B cell (primary cell): ENCODE measurements around the gene MAP3K9. TPM values are rescaled to one million over a fixed set of nuclear protein-coding genes. Genes with fewer than 3 reads are reported as not detected.

Experiments
- ATAC-seq: fragments of 200-7000 bp; cut with Tn5 transposase; one replicate; pipeline ENCODE4 v1.10.0; 2021; ENCODE audit warnings: low read depth, mild to moderate bottlenecking, moderate number of reproducible peaks, moderate library complexity
- CTCF ChIA-PET: fragments of 350-600 bp; sonication (Branson Sonifier 250); formaldehyde crosslinking; loops from one replicate; lab custom pipeline; 2021; ENCODE audit warnings: antibody characterized with exemption, inconsistent platforms; lab: Charles Lee
- POLR2A ChIA-PET: fragments of 350-600 bp; sonication (Branson Sonifier 250); formaldehyde crosslinking; loops from one replicate; lab custom pipeline; 2021; ENCODE audit warnings: antibody characterized with exemption; lab: Charles Lee
- DNase-seq: peaks from one replicate; pipeline ENCODE4 v3.0.0; 2013
- H2AFZ ChIP-seq: 2 replicates; pipeline ENCODE4 v1.6.1; 2012; ENCODE audit warnings: mild to moderate bottlenecking, low read depth, low read length; ENCODE audit not compliant: insufficient read depth, poor library complexity, severe bottlenecking
- H3K27ac ChIP-seq, 2 donors: 1 replicate in 1 of 2; 2 replicates in 1 of 2; pipeline ENCODE4 v1.5.1; 2012 to 2013; ENCODE audit warnings: low read length in 2 of 2, mild to moderate bottlenecking in 2 of 2, moderate library complexity in 1 of 2
- H3K27me3 ChIP-seq, 4 experiments: fragments of 200-600 bp in 1 of 4; sonication (generic) in 1 of 4; replicated peaks in 1 of 4; 1 replicate in 2 of 4; 2 replicates in 2 of 4; pipeline versions ENCODE4 v1.6.1 to v1.7.0; 2013 to 2016; ENCODE audit warnings: low read length in 3 of 4, mild to moderate bottlenecking in 2 of 4, mixed read lengths in 1 of 4, moderate library complexity in 1 of 4; ENCODE audit not compliant: insufficient read depth in 4 of 4, control insufficient read depth in 3 of 4; ENCODE audit errors: control extremely low read depth in 1 of 4
- H3K36me3 ChIP-seq, 2 experiments: replicated peaks in 1 of 2; 1 replicate in 1 of 2; 2 replicates in 1 of 2; pipeline versions ENCODE4 v1.6.1 to v1.7.1; 2013; ENCODE audit warnings: low read length in 1 of 2; ENCODE audit not compliant: insufficient read depth in 2 of 2, control insufficient read depth in 1 of 2; ENCODE audit errors: control extremely low read depth in 1 of 2, extremely low read depth in 1 of 2
- H3K4me1 ChIP-seq, 2 donors: fragments of 200-600 bp in 1 of 2; sonication (generic) in 1 of 2; 1 replicate in 1 of 2; 2 replicates in 1 of 2; pipeline versions ENCODE4 v1.5.1 to v1.6.1; 2013 to 2017; ENCODE audit warnings: low read length in 2 of 2; ENCODE audit not compliant: control insufficient read depth in 2 of 2, insufficient read depth in 2 of 2
- H3K4me2 ChIP-seq: replicated peaks from 2 replicates; pipeline ENCODE3; 2012; ENCODE audit warnings: mild to moderate bottlenecking, low read depth, low read length; ENCODE audit not compliant: poor library complexity, severe bottlenecking
- H3K4me3 ChIP-seq, 5 experiments: fragments of 200-600 bp in 1 of 5; sonication (generic) in 1 of 5; 1 replicate in 3 of 5; 2 replicates in 2 of 5; pipeline versions ENCODE4 v1.5.1 to v1.7.0; 2011 to 2016; ENCODE audit warnings: low read length in 4 of 5, mild to moderate bottlenecking in 4 of 5, low read depth in 2 of 5, control low read depth in 1 of 5, moderate library complexity in 1 of 5; ENCODE audit not compliant: insufficient read depth in 1 of 5; ENCODE audit errors: control extremely low read depth in 1 of 5, extremely low read depth in 1 of 5
- H3K79me2 ChIP-seq: fragments of 200-600 bp; sonication (generic); one replicate; pipeline ENCODE4 v1.6.0; 2016; ENCODE audit warnings: low read length; ENCODE audit not compliant: control insufficient read depth, insufficient read depth
- H3K9ac ChIP-seq: fragments of 200-600 bp; sonication (generic); 2 replicates; pipeline ENCODE4 v1.6.1; 2017; ENCODE audit warnings: mild to moderate bottlenecking, low read length, moderate library complexity
- H3K9me3 ChIP-seq, 3 donors: one replicate each; pipeline versions ENCODE4 v1.6.1 to v1.7.1; 2013; ENCODE audit warnings: low read length in 2 of 3; ENCODE audit not compliant: control insufficient read depth in 2 of 3, insufficient read depth in 1 of 3; ENCODE audit errors: control extremely low read depth in 1 of 3
- H4K20me1 ChIP-seq: 2 replicates; pipeline ENCODE4 v1.6.0; 2012; ENCODE audit warnings: mild to moderate bottlenecking, low read length; ENCODE audit not compliant: insufficient read depth, control insufficient read depth, poor library complexity, severe bottlenecking
- H3K27ac Mint-ChIP-seq: one replicate; pipeline ENCODE4 v1.8.0; 2021; ENCODE audit warnings: mixed read lengths
- H3K27me3 Mint-ChIP-seq: one replicate; pipeline ENCODE4 v1.8.0; 2021; ENCODE audit warnings: mixed read lengths
- H3K4me1 Mint-ChIP-seq: one replicate; pipeline ENCODE4 v1.8.0; 2021; ENCODE audit warnings: mixed read lengths
- H3K4me3 Mint-ChIP-seq: one replicate; pipeline ENCODE4 v1.8.0; 2021; ENCODE audit warnings: mixed read lengths
- H3K9me3 Mint-ChIP-seq: one replicate; pipeline ENCODE4 v1.8.0; 2022; ENCODE audit warnings: mixed read lengths; ENCODE audit not compliant: insufficient read depth
- CTCF ChIP-seq: fragments of 200-600 bp; IDR thresholded peaks from one replicate; pipeline ENCODE4 v1.8.0; 2022; ENCODE audit warnings: antibody characterized with exemption, mild to moderate bottlenecking
- EZH2 ChIP-seq: IDR thresholded peaks from 2 replicates; pipeline ENCODE4 v1.6.1; 2012; ENCODE audit warnings: borderline replicate concordance, low read depth, mild to moderate bottlenecking, moderate library complexity, low read length; ENCODE audit not compliant: insufficient read depth, poor library complexity, severe bottlenecking
- WGBS: methylation state at CpG from one replicate; pipeline ENCODE4 v1.1.5; 2013; ENCODE audit warnings: missing lambda C conversion rate; ENCODE audit not compliant: insufficient coverage; 5-methylcytosine and 5-hydroxymethylcytosine counted together
- intact Hi-C: fragments of 100-400 bp; cut with micrococcal nuclease; formaldehyde crosslinking; loops from one replicate; pipeline ENCODE4 v1.10.0; 2022
- polyA plus RNA-seq: library from polyadenylated mRNA; depleted of rRNA; stranded (reverse); fragments of >200 nt; gene quantifications from 2 replicates; pipeline ENCODE4 v1.2.3, GENCODE V29; 2012
- total RNA-seq, 2 donors: library from RNA; stranded (reverse); fragments of 120-200 nt in 1 of 2; gene quantifications; 1 replicate in 1 of 2; 2 replicates in 1 of 2; pipeline versions ENCODE4 v1.2.3 to v1.2.4, GENCODE V29; 2013 to 2022

Gene MAP3K9
- total and polyA plus RNA-seq, 2 donors (not counting 1 experiment from before 2014, with no cell fraction given): 4.7 to 20.2 TPM

- H3K27me3 Mint-ChIP-seq: no peaks in the 10 kb centered on the region
- no CpG with 5 or more reads among the region's 2 CpGs for WGBS
- Histone ChIP-seq H3K4me1 (no peaks in the 10 kb centered on the region), H3K9ac (no peak overlapping the region), H3K27ac (no peak overlapping the region), H3K4me3 (no peak overlapping the region), H3K36me3 (peaks cover 0 to 4% of the 10 kb centered on the region in 2 experiments), H3K4me2 (no peak overlapping the region), H3K9me3 (no peaks in the 10 kb centered on the region), H2AFZ (no peak overlapping the region), H4K20me1 (no peaks in the 10 kb centered on the region), H3K27me3 (no peaks in the 10 kb centered on the region), H3K79me2 (no peaks in the 10 kb centered on the region)
- intact Hi-C loops: no loop called here
- H3K27ac Mint-ChIP-seq: no peak overlapping the region
- POLR2A ChIA-PET: no interaction called here
- no peaks in the 10 kb centered on the region for H3K4me1 Mint-ChIP-seq
- CTCF ChIA-PET: no interaction called here
- TF ChIP-seq CTCF (no peak), EZH2 (no peak)
- DNase-seq: no peak
- no peak for ATAC-seq
- H3K9me3 Mint-ChIP-seq: no peaks in the 10 kb centered on the region
- no peak overlapping the region for H3K4me3 Mint-ChIP-seq
These were observed 128.6 kb downstream of the MAP3K9 start for GRCh38 chr14:70680748-70681147.

- Histone ChIP-seq H3K4me1 (no peaks in the 10 kb centered on the region), H3K36me3 (peaks cover 0 to 26% of the 10 kb centered on the region in 2 experiments), H3K27ac (no peak overlapping the region), H3K9ac (no peak overlapping the region), H3K9me3 (no peaks in the 10 kb centered on the region), H3K4me2 (no peak overlapping the region), H4K20me1 (no peaks in the 10 kb centered on the region), H3K4me3 (no peak overlapping the region), H3K79me2 (no peaks in the 10 kb centered on the region), H2AFZ (no peak overlapping the region), H3K27me3 (no peaks in the 10 kb centered on the region)
- ATAC-seq (no peak), DNase-seq (no peak)
- Mint-ChIP-seq H3K27me3 (no peaks in the 10 kb centered on the region), H3K27ac (no peak overlapping the region), H3K9me3 (no peaks in the 10 kb centered on the region), H3K4me1 (peaks cover under 1% of the 10 kb centered on the region), H3K4me3 (no peak overlapping the region)
- intact Hi-C loops: no loop called here
- TF ChIP-seq EZH2: no peak
- no peak for TF ChIP-seq CTCF
- CTCF ChIA-PET: interaction anchor here (0.7 to 0.9 kb wide), 2 partner anchors 11 to 36 kb away, joined by 3 to 5 read pairs; no protein-coding TSS in a partner anchor
- 97% methylated on average over 5 of the region's 6 CpGs for WGBS
- POLR2A ChIA-PET: no interaction called here
These were observed 132.0 kb downstream of the MAP3K9 start for GRCh38 chr14:70677341-70677740.

Other genes starting within 250 kb of the MAP3K9 start
- 68.3 and 71.0 TPM in 2 replicates for gene MED6, start 208.9 kb downstream of the MAP3K9 start, total RNA-seq
- gene MED6, start 208.9 kb downstream of the MAP3K9 start, polyA plus RNA-seq: 30.4 and 51.0 TPM in 2 replicates
- 14.0 and 16.3 TPM in 2 replicates for gene TTC9, start 167.6 kb downstream of the MAP3K9 start, total RNA-seq
- 11.5 and 15.3 TPM in 2 replicates for gene TTC9, start 167.6 kb downstream of the MAP3K9 start, polyA plus RNA-seq
- gene PCNX1, start 97.9 kb upstream of the MAP3K9 start, total RNA-seq: 81.1 and 84.5 TPM in 2 replicates
- gene PCNX1, start 97.9 kb upstream of the MAP3K9 start, polyA plus RNA-seq: 15.6 and 17.0 TPM in 2 replicates